Activated CD4-positive, alpha-beta T cell treated with anti-CD3 and anti-CD28 coated beads, Interleukin-2, amount 10 ng/mL, durations not matched to agents 7 days and 5 days (primary cell): ENCODE results near the gene SPC24. TPM values are rescaled to one million over a fixed set of nuclear protein-coding genes. Genes with fewer than 3 reads are reported as not detected.
A peak's percentile ranks its signal among the peaks of the same experiment; 100 is the strongest.

Experiments
- CTCF ChIA-PET: fragments of 350-600 bp; sonication (Branson Sonifier 250); formaldehyde crosslinking; loops from one replicate; lab custom pipeline; 2021; ENCODE audit warnings: antibody characterized with exemption; lab: Charles Lee
- POLR2A ChIA-PET: fragments of 350-600 bp; sonication (Branson Sonifier 250); formaldehyde crosslinking; loops from one replicate; lab custom pipeline; 2021; ENCODE audit warnings: antibody characterized with exemption; lab: Charles Lee
- DNase-seq: peaks from one replicate; pipeline ENCODE4 v3.0.0-alpha.2; 2020
- H3K27ac Mint-ChIP-seq: one replicate; pipeline ENCODE4 v1.8.0; 2021; ENCODE audit warnings: mild to moderate bottlenecking, moderate library complexity, mixed read lengths
- H3K27me3 Mint-ChIP-seq: one replicate; pipeline ENCODE4 v1.8.0; 2021; ENCODE audit warnings: mixed read lengths
- H3K36me3 Mint-ChIP-seq: one replicate; pipeline ENCODE4 v1.8.0; 2021; ENCODE audit warnings: low read depth, mixed read lengths
- H3K4me1 Mint-ChIP-seq: one replicate; pipeline ENCODE4 v1.8.0; 2021; ENCODE audit warnings: mixed read lengths
- H3K4me3 Mint-ChIP-seq: one replicate; pipeline ENCODE4 v1.8.0; 2021; ENCODE audit warnings: mild to moderate bottlenecking, moderate library complexity, mixed read lengths
- H3K9me3 Mint-ChIP-seq: one replicate; pipeline ENCODE4 v1.8.0; 2021; ENCODE audit warnings: mixed read lengths
- total RNA-seq, 2 experiments: library from RNA; stranded (reverse); gene quantifications; one replicate each; pipeline ENCODE4 v1.2.3, GENCODE V29; 2021

Gene SPC24
- total RNA-seq, 2 experiments from 2014 or later: 80.4 to 97.3 TPM

DNA sequence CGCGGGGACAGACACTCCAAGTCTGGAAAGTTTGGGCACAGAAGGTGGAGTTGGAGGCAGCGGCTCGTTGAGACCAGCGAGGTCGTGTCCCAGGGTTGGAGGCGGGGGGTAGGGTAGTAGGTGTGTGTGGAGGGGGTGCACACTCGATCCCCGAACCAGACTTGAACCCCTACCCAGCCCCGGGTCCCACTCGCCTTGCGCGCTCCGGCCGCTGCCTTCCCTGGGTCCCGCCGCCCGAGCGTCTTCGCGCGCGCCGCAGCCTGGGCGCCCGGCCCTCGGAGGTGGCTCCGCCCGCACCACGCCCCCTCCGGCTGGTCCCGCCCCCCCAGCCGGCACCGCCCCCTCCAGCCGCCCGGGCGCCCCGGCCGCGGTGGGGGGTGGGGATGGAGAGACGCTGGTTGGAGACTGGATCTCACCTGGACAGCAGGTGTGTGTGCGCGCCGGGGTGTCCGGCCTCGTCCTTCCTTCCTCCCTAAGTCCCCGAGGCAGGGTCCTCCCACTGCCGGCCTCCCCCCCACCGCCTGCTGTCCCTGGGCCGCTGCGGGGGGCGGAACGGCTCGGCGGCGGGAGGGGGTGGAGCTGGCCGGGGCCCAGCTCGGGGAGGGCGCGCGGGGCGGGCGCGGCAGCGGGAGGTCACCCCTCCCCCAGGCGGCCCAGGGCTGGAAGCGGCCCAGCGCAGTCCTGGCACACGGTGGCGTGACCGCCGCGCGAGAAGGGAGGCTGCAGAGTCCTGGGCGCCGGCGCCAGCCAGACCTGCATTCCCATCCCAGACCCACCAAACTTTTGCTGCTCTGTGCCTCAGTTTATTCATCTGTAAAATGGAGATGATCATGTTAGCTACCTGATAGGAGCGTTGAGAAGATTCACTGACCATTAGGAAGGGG lies 42.0 kb upstream of the SPC24 start, which contains the start of gene KANK2:
TSS of gene KANK2 (minus strand) at position 255 of the 884 bp plus-strand sequence. CDS start 3,034 bp downstream, outside the sequence.
- no peak within 1 kb of the TSS for H3K27ac Mint-ChIP-seq
- ChIA-PET CTCF (interaction anchor here (1.6 kb wide), 1 partner anchor 72 kb away, joined by 4 read pairs; no protein-coding TSS in a partner anchor), POLR2A (no interaction called here)
- peaks cover 17% of the 10 kb centered on the region for H3K27me3 Mint-ChIP-seq
- H3K4me3 Mint-ChIP-seq: peak within 1 kb of the TSS; percentile 70
- H3K9me3 Mint-ChIP-seq: no peaks in the 10 kb centered on the region
- DNase-seq: peak; percentile 64
- peaks cover 18% of the 10 kb centered on the region for H3K4me1 Mint-ChIP-seq
- H3K36me3 Mint-ChIP-seq: no peaks in the 10 kb centered on the region

DNA sequence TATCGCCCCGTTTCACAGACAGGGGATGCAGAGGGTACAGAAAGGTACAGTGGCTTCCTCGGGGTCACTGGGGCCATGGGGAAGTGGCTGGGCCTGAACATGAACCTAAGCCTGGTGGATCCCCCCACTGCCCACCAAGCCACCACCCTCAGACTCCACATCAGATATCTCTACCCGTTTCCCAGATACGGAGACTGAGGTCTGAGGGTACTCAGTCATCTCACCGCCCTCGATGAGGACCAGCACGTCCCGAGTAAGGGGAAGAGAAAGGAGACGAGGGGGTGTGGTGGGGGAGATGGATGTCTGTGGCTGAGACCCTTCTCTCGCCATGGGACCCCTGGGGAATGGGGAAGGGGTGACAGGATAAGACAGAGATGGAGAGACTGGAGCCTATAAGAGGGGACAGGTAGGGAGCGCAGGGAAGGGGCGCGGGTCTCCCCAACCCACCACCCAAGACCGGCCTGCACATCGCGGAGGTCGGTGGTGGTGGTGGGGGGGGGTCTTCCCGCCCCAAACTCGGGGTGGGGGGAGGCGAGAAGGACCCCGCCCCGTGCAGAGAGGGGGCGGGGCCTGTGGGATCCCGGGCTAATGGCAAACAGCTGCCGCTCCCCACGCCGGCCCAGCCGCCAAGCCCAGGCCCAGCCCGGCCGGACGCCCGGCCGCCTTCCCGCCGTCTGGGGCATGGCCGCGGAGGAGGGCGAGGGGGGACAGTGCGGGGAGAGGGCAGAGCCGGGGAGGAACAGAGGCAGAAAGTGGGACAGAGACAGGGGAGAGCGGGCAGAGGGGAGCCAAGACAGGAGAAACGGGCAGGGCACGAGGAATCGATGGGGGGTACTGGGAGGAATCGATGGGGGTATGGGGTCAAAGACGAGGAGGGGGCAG lies 41.1 kb upstream of the SPC24 start:
- DNase-seq: no peak
- peaks cover 17% of the 10 kb centered on the region for H3K27me3 Mint-ChIP-seq
- no peaks in the 10 kb centered on the region for H3K36me3 Mint-ChIP-seq
- H3K4me1 Mint-ChIP-seq: peaks cover 18% of the 10 kb centered on the region
- peak overlapping the region; percentile 61 for H3K4me3 Mint-ChIP-seq
- no peak overlapping the region for H3K27ac Mint-ChIP-seq
- no peaks in the 10 kb centered on the region for H3K9me3 Mint-ChIP-seq
- ChIA-PET POLR2A (no interaction called here), CTCF (interaction anchor here (1.6 kb wide), 1 partner anchor 71 kb away, joined by 4 read pairs; no protein-coding TSS in a partner anchor)

GRCh38 chr19:11195681-11196080 lies 40.1 kb upstream of the SPC24 start:
- POLR2A ChIA-PET: no interaction called here
- Mint-ChIP-seq H3K27ac (peak overlapping the region; percentile 28), H3K4me3 (no peak overlapping the region), H3K36me3 (no peaks in the 10 kb centered on the region), H3K4me1 (peaks cover 18% of the 10 kb centered on the region), H3K9me3 (no peaks in the 10 kb centered on the region), H3K27me3 (peaks cover 17% of the 10 kb centered on the region)
- no peak for DNase-seq
- CTCF ChIA-PET: no interaction called here

GRCh38 chr19:11194656-11195558 lies 39.3 kb upstream of the SPC24 start:
- no peak overlapping the region for H3K27ac Mint-ChIP-seq
- no peak for DNase-seq
- CTCF ChIA-PET: no interaction called here

DNA sequence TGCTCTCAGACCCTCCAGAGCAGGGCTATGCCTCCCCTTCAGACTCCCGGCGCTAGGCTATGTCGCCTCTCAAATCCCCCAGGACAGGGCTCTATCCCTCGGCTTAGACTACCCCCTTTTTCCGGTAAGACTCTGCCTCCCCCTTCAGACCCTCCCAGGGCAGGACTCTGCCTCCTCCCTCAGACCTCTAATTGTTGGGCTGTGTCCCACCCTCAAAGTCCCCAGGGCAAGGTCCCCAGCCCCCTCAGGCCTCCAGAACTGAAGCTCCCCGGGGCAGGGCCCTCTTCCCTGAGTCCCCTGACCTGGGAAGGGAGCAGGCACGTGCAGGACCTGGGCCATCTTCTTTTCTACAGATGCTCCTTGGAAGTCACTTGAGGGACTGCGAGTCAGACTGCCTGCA lies 38.6 kb upstream of the SPC24 start:
- Mint-ChIP-seq H3K36me3 (no peaks in the 10 kb centered on the region), H3K9me3 (no peaks in the 10 kb centered on the region), H3K4me1 (peaks cover 18% of the 10 kb centered on the region), H3K27me3 (peaks cover 17% of the 10 kb centered on the region), H3K4me3 (no peak overlapping the region), H3K27ac (no peak overlapping the region)
- ChIA-PET CTCF (interaction anchor here (1.6 kb wide), 1 partner anchor 38 kb away, joined by 4 read pairs; no protein-coding TSS in a partner anchor), POLR2A (interaction anchor here (0.7 kb wide), 1 partner anchor 162 kb away, joined by 3 read pairs; no protein-coding TSS in a partner anchor)
- DNase-seq: no peak

More at GRCh38 chr19:11194656-11195558, 39.3 kb upstream of the SPC24 start:
- Mint-ChIP-seq H3K36me3 (no peaks in the 10 kb centered on the region), H3K27me3 (peaks cover 17% of the 10 kb centered on the region), H3K9me3 (no peaks in the 10 kb centered on the region), H3K4me3 (no peak overlapping the region), H3K4me1 (peaks cover 18% of the 10 kb centered on the region)
- POLR2A ChIA-PET: interaction anchor here (0.7 kb wide), 1 partner anchor 161 kb away, joined by 3 read pairs; no protein-coding TSS in a partner anchor

DNA sequence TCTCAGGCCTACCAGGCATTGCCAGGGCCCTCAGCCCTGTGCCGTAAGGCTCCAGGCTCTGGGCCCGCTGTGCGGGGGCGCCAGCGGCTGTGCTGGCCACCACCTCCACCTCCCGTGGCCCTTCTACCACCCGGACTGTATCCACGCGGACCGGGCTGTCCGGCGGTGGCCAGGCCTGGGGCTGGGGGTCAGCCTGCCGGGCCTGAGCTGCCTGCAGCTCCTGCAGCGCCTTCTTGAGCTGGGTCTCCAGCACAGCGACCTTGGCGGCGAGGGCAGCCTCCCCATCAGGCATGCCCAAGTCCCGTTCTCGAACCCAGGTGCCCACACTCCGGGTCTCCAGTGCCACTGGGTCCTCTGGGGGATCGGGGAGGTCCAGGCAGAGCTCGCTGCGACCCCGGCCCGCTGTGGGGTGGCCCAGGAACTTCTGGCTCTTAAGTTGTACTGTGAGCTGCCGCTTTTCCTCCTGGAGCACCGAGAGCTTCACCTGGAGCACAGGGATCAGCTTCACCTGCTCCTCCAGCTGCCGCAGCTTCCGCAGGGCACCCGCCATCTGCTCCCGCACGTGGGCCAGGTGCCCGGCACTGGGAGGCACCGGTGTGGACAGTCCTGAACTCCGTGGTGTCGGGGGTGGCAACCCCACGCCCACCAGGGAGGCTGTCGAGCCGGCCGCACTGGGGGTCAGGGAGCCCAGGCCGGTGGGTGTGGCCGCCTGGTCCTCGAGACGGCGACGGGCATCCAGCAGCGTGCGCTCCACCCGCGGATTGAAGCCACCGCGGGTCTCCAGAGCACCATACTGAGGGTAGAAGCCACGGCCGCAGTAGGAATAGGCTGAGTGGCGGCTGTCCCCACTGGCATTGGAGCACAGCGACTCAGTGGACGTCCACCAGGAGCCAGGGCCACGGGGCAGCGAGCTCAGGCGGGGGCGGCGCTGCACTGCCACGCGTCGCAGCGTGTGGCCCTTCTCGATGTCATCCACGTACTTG lies 37.7 kb upstream of the SPC24 start:
- H3K27me3 Mint-ChIP-seq: peaks cover 13% of the 10 kb centered on the region
- H3K9me3 Mint-ChIP-seq: no peaks in the 10 kb centered on the region
- ChIA-PET CTCF (interaction anchor here (0.5 to 1.6 kb wide), 2 partner anchors 31 to 37 kb away, joined by 4 read pairs; no protein-coding TSS in a partner anchor), POLR2A (no interaction called here)
- no peak overlapping the region for H3K27ac Mint-ChIP-seq
- no peak overlapping the region for H3K4me3 Mint-ChIP-seq
- H3K36me3 Mint-ChIP-seq: no peaks in the 10 kb centered on the region
- peaks cover 18% of the 10 kb centered on the region for H3K4me1 Mint-ChIP-seq
- no peak for DNase-seq

DNA sequence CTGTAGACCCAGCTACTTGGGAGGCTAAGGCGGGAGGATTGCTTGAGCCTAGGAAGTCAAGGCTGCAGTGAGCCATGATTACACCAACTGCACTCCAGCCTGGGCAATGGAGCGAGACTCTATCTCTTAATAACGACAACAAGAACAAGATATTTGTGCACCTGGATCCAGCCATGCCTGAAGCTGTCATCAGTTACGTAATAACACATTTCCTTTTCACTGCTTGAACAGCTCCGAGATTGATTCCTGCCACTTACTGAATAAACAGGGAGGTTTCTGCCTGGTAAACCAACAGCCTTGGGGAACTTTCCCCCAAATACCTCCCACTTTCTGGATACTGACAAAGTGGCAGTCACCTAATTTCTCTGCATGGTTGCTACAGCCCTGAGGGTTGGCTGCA lies 36.4 kb upstream of the SPC24 start:
- ChIA-PET POLR2A (no interaction called here), CTCF (no interaction called here)
- Mint-ChIP-seq H3K36me3 (no peaks in the 10 kb centered on the region), H3K4me1 (peaks cover 14% of the 10 kb centered on the region), H3K4me3 (no peak overlapping the region), H3K27me3 (peaks cover 9% of the 10 kb centered on the region), H3K27ac (no peak overlapping the region), H3K9me3 (no peaks in the 10 kb centered on the region)
- DNase-seq: no peak

DNA sequence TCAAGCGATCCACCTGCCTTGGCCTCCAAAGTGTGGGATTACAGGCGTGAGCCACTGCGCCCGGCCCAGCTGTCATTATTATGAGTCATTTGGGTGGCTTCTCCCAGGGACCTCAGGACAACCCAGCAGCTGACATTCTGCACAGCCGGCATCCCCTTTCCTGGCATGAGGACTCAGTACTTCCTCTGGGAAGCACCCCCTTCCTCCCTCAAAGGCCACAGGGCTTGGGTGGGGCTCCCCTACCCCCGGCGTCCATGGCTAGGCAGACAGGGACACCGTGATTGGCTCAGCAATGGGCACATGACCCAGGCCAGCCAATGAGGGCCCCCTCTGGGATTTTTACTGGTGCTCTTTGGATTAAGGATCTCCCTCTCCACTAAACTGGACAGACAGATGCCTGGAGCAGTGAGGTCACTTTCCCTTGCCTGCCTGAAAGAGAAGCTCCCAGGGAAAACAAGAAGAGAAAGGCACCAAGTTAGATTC lies 35.7 kb upstream of the SPC24 start:
- ChIA-PET CTCF (no interaction called here), POLR2A (no interaction called here)
- H3K4me3 Mint-ChIP-seq: no peak overlapping the region
- peaks cover 8% of the 10 kb centered on the region for H3K27me3 Mint-ChIP-seq
- no peaks in the 10 kb centered on the region for H3K9me3 Mint-ChIP-seq
- H3K27ac Mint-ChIP-seq: no peak overlapping the region
- DNase-seq: no peak
- H3K4me1 Mint-ChIP-seq: peaks cover 10% of the 10 kb centered on the region
- H3K36me3 Mint-ChIP-seq: no peaks in the 10 kb centered on the region

- Mint-ChIP-seq H3K4me1 (peaks cover 7% of the 10 kb centered on the region), H3K4me3 (no peak overlapping the region), H3K27ac (no peak overlapping the region), H3K36me3 (no peaks in the 10 kb centered on the region), H3K9me3 (no peaks in the 10 kb centered on the region), H3K27me3 (peaks cover 3% of the 10 kb centered on the region)
- POLR2A ChIA-PET: no interaction called here
- CTCF ChIA-PET: no interaction called here
- DNase-seq: no peak
Observed at GRCh38 chr19:11190501-11190900, 34.9 kb upstream of the SPC24 start.

- Mint-ChIP-seq H3K9me3 (no peaks in the 10 kb centered on the region), H3K27me3 (peaks cover 7% of the 10 kb centered on the region), H3K27ac (no peak overlapping the region), H3K4me1 (no peaks in the 10 kb centered on the region), H3K4me3 (no peak overlapping the region), H3K36me3 (no peaks in the 10 kb centered on the region)
- ChIA-PET CTCF (no interaction called here), POLR2A (no interaction called here)
- DNase-seq: no peak
Observed at GRCh38 chr19:11187441-11187840, 31.9 kb upstream of the SPC24 start.

DNA sequence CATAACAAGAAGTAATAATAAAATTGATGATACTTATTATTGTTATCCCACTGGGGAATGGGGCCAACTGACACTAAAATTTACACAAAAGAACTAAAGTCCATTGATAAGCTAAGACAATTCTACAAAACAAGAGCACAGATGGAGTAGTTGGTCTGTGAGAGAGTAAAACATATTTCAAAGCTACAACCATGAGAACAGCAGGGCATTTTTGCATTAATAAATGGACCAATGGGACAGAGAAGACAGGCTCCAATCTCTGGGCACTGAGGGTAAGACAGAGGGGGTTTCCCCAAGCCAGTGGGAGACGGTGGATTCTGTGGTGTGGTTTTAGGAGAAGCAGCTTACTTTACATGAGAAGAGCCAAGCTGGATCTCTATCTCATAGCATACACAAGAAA lies 27.4 kb upstream of the SPC24 start:
- no peaks in the 10 kb centered on the region for H3K36me3 Mint-ChIP-seq
- no peak for DNase-seq
- peaks cover 13% of the 10 kb centered on the region for H3K27me3 Mint-ChIP-seq
- H3K27ac Mint-ChIP-seq: no peak overlapping the region
- no peak overlapping the region for H3K4me3 Mint-ChIP-seq
- H3K9me3 Mint-ChIP-seq: no peaks in the 10 kb centered on the region
- peaks cover 1% of the 10 kb centered on the region for H3K4me1 Mint-ChIP-seq
- ChIA-PET POLR2A (no interaction called here), CTCF (interaction anchor here (1.1 to 1.4 kb wide), 2 partner anchors 14 to 57 kb away, joined by 3 to 4 read pairs; no protein-coding TSS in a partner anchor)
